HL-60 (cell line): Measurements from ENCODE around the gene EDEM2.

Experiments used
- POLR2AphosphoS5 ChIP-seq: IDR thresholded peaks from 2 replicates; pipeline ENCODE4 v1.6.1; 2012; ENCODE audit warnings: low read depth
- TF ChIP-seq, protein P1 (sequence below): IDR thresholded peaks from one replicate; pipeline ENCODE4 v1.5.1; 2011; ENCODE audit warnings: low read length, control low read depth, inconsistent platforms; ENCODE audit not compliant: insufficient read depth

DNA sequence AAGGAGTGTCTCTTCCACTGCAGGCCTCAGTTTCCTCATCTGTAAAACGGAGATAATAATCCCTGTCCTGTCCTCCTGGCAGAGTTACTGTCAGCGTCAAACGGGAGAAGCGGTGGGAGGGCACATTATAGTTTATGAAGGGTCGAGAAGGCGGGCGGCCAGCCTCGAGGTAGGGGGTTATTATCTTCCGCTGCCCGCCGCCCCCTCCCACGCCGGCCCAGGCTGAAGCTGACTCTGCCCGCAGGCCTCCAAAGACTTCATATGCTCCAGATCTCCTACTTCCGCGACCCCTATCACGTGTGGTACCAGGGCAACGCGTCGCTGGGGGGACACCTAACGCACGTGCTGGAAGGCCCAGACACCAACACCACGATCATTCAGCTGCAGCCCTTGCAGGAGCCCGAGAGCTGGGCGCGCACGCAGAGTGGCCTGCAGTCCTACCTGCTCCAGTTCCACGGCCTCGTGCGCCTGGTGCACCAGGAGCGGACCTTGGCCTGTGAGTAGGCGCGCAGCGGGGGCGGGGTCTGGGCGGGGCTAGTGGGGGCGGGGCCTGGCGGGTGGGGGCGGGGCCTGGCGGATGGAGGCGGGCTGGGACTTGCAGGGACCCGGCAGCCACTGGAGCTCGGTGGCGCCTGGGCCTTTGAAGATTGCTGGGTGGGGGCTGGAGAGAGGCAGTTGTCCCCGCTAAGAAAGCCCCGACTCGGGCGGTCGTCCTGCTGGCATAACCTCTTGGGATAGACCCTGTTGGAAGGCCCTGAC, 27.5 kb upstream of the EDEM2 start:
- TF ChIP-seq, protein P1, sequence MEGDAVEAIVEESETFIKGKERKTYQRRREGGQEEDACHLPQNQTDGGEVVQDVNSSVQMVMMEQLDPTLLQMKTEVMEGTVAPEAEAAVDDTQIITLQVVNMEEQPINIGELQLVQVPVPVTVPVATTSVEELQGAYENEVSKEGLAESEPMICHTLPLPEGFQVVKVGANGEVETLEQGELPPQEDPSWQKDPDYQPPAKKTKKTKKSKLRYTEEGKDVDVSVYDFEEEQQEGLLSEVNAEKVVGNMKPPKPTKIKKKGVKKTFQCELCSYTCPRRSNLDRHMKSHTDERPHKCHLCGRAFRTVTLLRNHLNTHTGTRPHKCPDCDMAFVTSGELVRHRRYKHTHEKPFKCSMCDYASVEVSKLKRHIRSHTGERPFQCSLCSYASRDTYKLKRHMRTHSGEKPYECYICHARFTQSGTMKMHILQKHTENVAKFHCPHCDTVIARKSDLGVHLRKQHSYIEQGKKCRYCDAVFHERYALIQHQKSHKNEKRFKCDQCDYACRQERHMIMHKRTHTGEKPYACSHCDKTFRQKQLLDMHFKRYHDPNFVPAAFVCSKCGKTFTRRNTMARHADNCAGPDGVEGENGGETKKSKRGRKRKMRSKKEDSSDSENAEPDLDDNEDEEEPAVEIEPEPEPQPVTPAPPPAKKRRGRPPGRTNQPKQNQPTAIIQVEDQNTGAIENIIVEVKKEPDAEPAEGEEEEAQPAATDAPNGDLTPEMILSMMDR = no peak
- no peak for TF ChIP-seq POLR2AphosphoS5
